Measurements from ENCODE around the gene COQ5.

The COQ5 gene

DNA sequence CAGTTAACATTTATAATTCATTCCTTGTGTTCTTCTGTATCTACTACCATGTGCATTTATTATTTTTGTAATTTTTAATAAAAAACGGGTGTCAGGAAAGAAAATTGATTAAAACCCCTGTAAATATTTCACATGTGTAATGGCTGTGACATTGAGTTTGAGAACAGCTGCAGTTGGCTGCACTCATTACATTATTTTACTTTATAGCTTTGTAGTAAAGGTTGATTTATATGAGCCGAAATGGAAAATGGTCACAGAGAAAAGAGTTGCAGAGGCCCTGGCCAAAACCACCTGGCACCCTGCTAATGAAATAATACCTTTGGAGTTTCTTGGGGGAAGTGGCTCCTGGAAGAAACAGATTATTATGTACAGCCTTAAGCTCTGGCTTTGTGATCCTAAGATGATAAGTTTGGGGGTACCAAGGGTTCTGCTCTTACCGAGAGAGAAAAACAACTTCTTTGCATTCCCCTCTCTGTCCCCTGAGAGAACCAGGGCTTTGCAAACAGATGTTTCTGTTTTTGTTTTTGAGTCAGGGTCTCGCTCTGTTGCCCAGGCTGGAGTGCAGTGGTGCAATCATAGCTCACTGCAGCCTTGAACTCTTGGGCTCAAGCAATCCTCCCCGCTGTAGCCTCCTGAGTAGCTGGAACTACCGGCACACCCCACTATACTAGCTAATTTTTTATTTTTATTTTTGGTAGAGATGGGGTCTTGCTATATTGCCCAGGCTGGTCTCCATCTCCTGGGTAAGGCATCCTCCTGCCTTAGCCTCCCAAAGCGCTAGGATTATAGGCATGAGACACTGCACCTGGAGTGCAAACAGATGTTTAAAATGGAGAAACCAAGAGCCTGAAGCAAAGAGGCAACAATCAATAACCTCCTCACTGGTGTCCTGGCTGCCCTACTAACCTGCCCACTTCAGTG, 42.7 kb downstream of the COQ5 start:
- in situ Hi-C loops (cut with MboI; ENCODE audit: low sequenced_read_pairs), result no loop called here

GRCh38 chr12:120483621-120484020, 45.3 kb downstream of the COQ5 start:
- in situ Hi-C loops (cut with MboI; ENCODE audit: low sequenced_read_pairs), result no loop called here

DNA sequence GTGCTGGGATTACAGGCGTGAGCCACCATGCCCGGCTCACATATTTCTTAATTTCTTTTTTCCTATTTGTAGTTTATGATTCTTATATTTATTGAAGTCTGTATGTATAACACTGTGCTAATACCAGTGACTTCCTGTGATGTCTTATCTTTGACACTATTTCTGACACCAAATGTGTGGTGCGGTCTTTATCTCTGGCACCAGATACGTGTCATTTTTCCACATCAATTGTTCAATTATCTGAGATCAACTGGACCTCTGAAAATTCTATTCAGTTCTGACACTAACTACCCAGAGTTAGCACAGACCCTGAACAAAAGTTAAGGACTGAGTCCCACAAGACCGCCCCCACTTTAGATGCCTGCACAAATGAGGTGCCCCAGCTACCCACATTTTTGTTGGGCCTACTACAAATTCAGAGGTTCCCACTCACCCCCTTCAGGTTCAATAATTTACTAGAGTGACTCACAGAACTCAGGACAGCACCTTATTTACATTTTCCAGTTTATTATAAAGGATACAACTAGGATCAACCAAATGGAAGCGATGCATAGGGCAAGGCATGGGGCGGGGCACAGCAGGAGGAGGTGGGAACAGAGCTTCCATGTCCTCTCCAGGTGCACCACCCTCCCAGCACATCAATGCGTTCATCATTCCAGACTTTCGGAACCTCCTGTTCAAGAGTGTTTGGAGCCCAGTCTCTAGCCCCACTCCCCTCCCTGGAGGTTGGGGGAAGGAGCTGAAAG, 47.8 kb downstream of the COQ5 start:
- in situ Hi-C loops (cut with MboI; ENCODE audit: low sequenced_read_pairs), result no loop called here

- in situ Hi-C loops (cut with MboI; ENCODE audit: low sequenced_read_pairs), result no loop called here
Measured at GRCh38 chr12:120480211-120480610, 48.7 kb downstream of the COQ5 start.

- in situ Hi-C loops (cut with MboI; ENCODE audit: low sequenced_read_pairs), result no loop called here
Measured at GRCh38 chr12:120479458-120479857, 49.5 kb downstream of the COQ5 start.

GRCh38 chr12:120475643-120476042, 53.3 kb downstream of the COQ5 start:
- in situ Hi-C loops (cut with MboI; ENCODE audit: low sequenced_read_pairs), result no loop called here

GRCh38 chr12:120474616-120474960, 54.4 kb downstream of the COQ5 start:
- in situ Hi-C loops (cut with MboI; ENCODE audit: low sequenced_read_pairs), result no loop called here

DNA sequence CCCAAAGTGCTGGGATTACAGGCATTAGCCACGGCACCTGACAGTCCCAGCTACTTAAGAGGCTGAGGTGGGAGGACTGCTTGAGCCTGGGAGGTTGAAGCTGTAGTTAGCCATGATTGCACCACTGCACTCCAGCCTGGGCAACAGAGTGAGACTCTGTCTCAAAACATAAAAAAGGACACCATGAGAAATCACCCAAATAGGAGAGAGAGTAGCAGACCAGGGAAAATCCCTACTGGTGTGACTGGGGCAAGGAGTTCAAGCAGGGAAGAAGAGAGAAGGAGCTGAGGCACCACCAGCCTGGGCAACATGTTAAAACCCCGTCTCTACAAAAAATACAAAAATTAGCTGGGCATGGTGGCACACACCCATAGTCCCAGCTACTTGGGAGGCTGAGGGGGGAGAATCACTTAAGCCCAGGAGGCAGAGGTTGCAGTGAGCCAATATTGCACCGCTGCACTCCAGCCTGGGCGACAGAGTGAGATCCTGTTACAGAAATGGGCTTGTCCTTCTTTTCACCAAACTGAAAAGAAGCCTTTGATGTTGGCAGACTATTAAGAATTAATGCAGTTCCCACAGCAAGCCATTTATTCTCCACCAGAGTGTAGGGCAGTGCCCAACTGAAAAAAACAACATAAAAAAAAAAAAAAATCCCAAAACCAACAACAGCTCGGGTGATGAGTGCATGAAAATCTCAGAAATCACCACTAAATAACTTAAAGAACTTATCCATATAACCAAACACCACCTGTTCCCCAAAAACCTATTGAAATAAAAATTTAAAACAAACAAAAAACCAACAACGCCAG, 54.9 kb downstream of the COQ5 start:
- in situ Hi-C loops (cut with MboI; ENCODE audit: low sequenced_read_pairs), result no loop called here

- in situ Hi-C loops (cut with MboI; ENCODE audit: low sequenced_read_pairs), result no loop called here
Measured at GRCh38 chr12:120472521-120472920, 56.4 kb downstream of the COQ5 start.

GRCh38 chr12:120470150-120470784, 58.7 kb downstream of the COQ5 start:
- in situ Hi-C loops (cut with MboI; ENCODE audit: low sequenced_read_pairs), result no loop called here

- in situ Hi-C loops (cut with MboI; ENCODE audit: low sequenced_read_pairs), result no loop called here
Measured at GRCh38 chr12:120469450-120470149, 59.4 kb downstream of the COQ5 start, which contains the start of gene SRSF9. Gene SRSF9 (minus strand): TSS chr12:120469748. CDS start chr12:120469609, 139 bp downstream.

- in situ Hi-C loops (cut with MboI; ENCODE audit: low sequenced_read_pairs), result no loop called here
Measured at GRCh38 chr12:120468821-120469449, 60.0 kb downstream of the COQ5 start.

DNA sequence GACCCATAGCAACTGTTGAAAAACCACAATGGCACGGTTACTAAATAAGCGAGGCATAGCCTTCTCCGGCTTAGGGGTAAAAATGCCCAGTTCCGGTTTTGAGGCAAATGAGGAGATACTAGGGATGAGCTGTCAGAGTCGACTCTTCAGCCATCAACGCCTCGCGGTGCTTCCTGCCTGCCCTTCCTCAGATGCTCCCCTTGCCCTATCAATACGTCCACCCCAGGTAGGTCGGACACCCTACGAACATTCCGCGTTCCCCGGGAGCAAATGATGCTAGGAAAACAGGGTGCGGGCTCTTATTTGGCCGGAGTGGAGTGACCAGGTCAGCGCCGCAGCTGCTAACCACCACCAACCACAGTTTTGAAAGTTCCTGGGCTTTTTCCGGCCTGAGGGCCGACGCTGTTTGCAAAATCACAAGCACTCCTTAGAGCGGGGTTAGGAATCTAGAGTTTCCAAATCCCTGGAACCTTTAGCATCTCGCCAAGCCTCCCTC, 60.6 kb downstream of the COQ5 start:
- in situ Hi-C loops (cut with MboI; ENCODE audit: low sequenced_read_pairs), result no loop called here

GRCh38 chr12:120467439-120467838, 61.5 kb downstream of the COQ5 start:
- in situ Hi-C loops (cut with MboI; ENCODE audit: low sequenced_read_pairs), result no loop called here

DNA sequence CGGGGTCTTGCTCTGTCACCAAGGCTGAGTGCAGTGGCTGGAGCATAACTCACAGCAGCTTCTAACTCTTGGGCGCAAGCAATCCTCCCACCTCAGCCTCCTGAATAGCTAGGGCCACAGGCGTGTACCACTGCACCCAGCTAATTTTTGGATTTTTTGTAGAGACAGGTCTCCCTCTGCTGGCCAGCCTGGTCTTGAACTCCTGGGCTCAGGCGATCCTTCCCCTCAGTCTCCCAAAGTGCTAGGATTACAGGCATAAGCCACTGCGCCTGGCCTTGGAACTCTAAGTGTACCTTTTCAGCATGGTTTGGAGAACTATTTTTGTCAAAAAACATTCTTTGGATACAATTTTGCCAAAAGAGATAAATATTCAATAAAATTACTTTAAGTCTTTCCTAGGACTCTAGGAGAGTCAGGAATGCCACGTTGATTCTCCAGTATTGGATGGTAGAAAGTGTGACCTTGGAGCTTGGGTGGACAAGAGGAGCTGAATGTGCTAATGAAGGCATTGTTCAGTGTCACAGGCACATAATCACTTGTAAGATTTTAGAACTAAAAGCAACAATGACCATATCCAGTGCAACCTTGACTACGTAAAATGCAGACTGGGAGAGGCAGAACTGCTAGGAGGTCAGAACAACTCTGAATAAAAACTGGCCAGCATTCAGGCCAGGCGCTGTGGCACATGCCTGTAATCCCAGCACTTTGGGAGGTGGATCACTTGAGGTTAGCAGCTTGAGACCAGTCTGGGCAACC, 62.2 kb downstream of the COQ5 start:
- in situ Hi-C loops (cut with MboI; ENCODE audit: low sequenced_read_pairs), result no loop called here

DNA sequence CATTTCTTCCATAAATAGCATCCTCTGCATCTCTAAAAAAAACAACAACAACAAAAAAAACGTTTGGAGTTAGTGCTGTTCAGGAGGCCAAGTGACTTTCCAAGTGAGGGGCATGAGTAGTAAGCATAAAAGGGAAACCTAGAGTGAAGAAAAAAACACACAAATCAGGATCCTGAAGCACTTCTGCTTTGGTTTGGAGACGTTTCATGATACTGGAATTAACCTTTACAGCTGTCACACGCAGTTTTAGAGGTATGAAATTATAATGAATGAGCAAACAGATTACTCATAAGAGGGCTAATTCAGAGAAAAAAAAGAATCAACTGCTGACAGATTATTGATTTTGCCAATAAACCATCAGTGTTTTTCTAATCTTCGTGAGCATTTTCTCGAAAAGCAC, 63.2 kb downstream of the COQ5 start:
- in situ Hi-C loops (cut with MboI; ENCODE audit: low sequenced_read_pairs), result no loop called here

DNA sequence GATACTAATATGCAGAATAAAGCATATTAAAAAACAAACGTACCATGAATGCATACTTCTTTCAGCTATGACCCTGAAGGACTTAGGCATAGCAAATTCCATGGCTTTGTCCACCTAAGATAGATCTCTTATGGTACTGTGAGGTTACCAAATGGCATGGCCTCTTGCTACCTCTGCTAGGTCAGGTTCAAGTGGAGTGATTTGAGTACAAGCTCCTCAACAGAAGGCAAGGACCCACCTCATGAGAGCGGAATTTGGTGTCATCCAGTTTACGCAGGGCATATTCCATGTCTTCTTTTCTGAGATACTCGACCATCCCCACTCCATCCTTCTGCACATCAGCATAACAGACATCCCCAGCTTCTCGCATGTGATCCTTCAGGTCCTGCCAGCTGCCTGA, 65.2 kb downstream of the COQ5 start:
- in situ Hi-C loops (cut with MboI; ENCODE audit: low sequenced_read_pairs), result no loop called here

DNA sequence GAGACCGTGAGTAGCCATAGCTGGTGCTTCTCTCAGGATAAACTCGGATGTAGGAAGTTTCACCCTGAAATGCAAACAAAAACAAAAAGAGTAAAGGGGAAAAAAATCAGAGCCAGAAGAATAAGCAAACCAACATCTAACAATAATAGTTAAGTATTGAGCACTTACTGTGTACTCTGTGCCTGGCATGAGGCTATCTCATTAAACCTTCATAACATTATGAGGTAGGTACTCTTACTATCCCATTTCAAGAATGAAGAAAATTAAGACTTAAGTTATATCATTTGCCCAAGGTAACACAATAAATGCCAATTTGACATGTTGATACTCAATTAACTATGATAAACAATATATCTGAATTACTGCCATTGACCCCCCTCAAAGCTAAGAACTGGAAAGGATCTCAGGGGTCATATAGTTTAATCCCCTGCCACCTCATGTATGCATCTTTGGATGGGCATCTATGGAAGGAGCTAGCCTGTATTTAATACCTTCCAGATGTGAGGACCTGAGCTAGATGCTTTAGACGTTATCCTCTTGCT, 66.8 kb downstream of the COQ5 start:
- in situ Hi-C loops (cut with MboI; ENCODE audit: low sequenced_read_pairs), result no loop called here

GRCh38 chr12:120460157-120460556, 68.8 kb downstream of the COQ5 start:
- in situ Hi-C loops (cut with MboI; ENCODE audit: low sequenced_read_pairs), result no loop called here
